H1 (cell line): ENCODE data around the gene GRM8. TPM values are rescaled to one million over a fixed set of nuclear protein-coding genes. Genes with fewer than 3 reads are reported as not detected.

Source experiments
- KDM4A ChIP-seq: IDR thresholded peaks from one replicate; pipeline ENCODE4 v1.7.1; 2012; ENCODE audit warnings: low read depth, mild to moderate bottlenecking, moderate library complexity, low read length, inconsistent platforms; ENCODE audit not compliant: severe bottlenecking
- RAD21 ChIP-seq, 2 experiments: IDR thresholded peaks in 1 of 2; conservative IDR thresholded peaks in 1 of 2; 2 replicates each; pipeline ENCODE4 v1.6.1; 2011; ENCODE audit warnings: low read depth in 2 of 2, low read length in 2 of 2, improper control_type of control experiment in 1 of 2, inconsistent platforms in 1 of 2, mild to moderate bottlenecking in 1 of 2, moderate library complexity in 1 of 2
- polyA plus RNA-seq, 7 experiments: library from polyadenylated mRNA; depleted of rRNA in 3 of 7; stranded (reverse) in 5 of 7; unstranded in 2 of 7; fragments of >200 nt in 5 of 7; fragments of 200-250 nt in 2 of 7; gene quantifications; 1 replicate in 5 of 7; 2 replicates in 1 of 7; 4 replicates in 1 of 7; pipeline versions ENCODE4 v1.2.1 to v1.2.3, GENCODE V29; 2011 to 2013; ENCODE audit warnings: missing spikeins in 2 of 7, mixed read lengths in 2 of 7
- total RNA-seq: library from RNA; stranded (reverse); fragmentation: NEBNext Ultra II Directional; extraction: Animal tissue kit (Norgen Biotek cat#: 25700); gene quantifications from 2 replicates; pipeline ENCODE4 v1.2.1, GENCODE V29; 2021

Gene GRM8
- total and polyA plus RNA-seq, 2 of the 8 experiments (the other 6 are each of a cell fraction or from before 2014, with no cell fraction given) = 2.6 to 2.8 TPM

DNA sequence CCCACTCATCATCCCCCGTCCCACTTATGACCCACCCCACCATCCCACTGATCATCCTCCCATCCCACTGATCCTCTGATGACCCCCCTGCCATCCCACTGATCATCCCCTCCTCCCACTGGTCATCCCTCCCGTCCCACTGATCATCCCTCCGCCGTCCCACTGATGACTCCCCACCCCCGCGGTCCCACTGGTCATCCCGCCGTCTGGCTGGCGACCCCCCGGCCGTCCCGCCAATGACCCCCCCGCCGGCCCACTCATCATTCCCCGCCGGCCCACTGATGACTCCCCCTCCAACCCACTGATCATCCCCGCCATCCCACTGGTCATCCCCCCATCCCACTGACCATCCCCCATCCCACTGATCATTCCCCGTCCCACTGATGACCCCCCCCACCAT is 161.1 kb downstream of the GRM8 start (continued):
- TF ChIP-seq KDM4A (no peak), RAD21 (IDR thresholded peaks at IDR 0.05 in 1 of 2, conservative IDR thresholded peaks at IDR 0.05 in 1 of 2; ENCODE audit: low read depth in 2 of 2, low read length in 2 of 2) (no peak)
